Nephron progenitor cell (in vitro differentiated cells): ENCODE measurements around the gene FGF2.
"Not testable (repeated sequence)": the region's sequence is repeated elsewhere in the genome, so short reads cannot be mapped to it uniquely, and the experiment has no call there.

Experiments used
- DNase-seq: peaks from one replicate; pipeline ENCODE4 v3.0.0; 2021
- H3K27ac Mint-ChIP-seq: 2 replicates; pipeline ENCODE4 v1.8.0; 2021; ENCODE audit warnings: mild to moderate bottlenecking, moderate library complexity, mixed read lengths
- H3K27me3 Mint-ChIP-seq: 2 replicates; pipeline ENCODE4 v1.8.0; 2021; ENCODE audit warnings: mild to moderate bottlenecking, low read depth, mixed read lengths; ENCODE audit not compliant: poor library complexity
- H3K36me3 Mint-ChIP-seq: 2 replicates; pipeline ENCODE4 v1.8.0; 2021; ENCODE audit warnings: low read depth, mixed read lengths
- H3K4me1 Mint-ChIP-seq: 2 replicates; pipeline ENCODE4 v1.8.0; 2021; ENCODE audit warnings: mixed read lengths
- H3K4me3 Mint-ChIP-seq: 2 replicates; pipeline ENCODE4 v1.8.0; 2021; ENCODE audit warnings: mild to moderate bottlenecking, moderate library complexity, mixed read lengths
- H3K9me3 Mint-ChIP-seq: 2 replicates; pipeline ENCODE4 v1.8.0; 2021; ENCODE audit warnings: mild to moderate bottlenecking, moderate library complexity, mixed read lengths
- TF ChIP-seq, protein P1 (sequence below): fragments of 200-600 bp; sonication (generic); IDR thresholded peaks from 2 replicates; pipeline ENCODE4 v1.5.0; 2021; ENCODE audit warnings: antibody characterized with exemption

The FGF2 gene

DNA sequence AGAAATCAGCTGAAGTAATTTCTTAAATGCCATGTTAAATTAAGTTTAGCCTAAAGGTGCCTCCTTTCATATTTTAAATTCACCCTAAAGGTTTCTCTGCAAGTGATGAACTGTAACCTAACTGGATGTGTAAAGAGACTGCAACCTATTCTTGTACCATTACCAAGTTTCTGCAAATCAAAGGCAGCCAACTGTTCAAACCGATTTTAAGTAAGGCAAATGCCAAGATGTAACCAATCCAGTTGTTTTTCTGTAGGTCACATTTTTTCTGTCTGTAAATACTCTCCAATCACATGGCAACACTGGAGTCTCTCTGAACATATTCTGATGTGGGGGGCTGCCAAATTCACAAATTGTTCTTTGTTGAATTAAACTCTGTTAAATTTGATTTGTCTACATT is 42.4 kb upstream of the FGF2 start:
- peaks cover 14% of the 10 kb centered on the region for H3K9me3 Mint-ChIP-seq
- TF ChIP-seq, protein P1, sequence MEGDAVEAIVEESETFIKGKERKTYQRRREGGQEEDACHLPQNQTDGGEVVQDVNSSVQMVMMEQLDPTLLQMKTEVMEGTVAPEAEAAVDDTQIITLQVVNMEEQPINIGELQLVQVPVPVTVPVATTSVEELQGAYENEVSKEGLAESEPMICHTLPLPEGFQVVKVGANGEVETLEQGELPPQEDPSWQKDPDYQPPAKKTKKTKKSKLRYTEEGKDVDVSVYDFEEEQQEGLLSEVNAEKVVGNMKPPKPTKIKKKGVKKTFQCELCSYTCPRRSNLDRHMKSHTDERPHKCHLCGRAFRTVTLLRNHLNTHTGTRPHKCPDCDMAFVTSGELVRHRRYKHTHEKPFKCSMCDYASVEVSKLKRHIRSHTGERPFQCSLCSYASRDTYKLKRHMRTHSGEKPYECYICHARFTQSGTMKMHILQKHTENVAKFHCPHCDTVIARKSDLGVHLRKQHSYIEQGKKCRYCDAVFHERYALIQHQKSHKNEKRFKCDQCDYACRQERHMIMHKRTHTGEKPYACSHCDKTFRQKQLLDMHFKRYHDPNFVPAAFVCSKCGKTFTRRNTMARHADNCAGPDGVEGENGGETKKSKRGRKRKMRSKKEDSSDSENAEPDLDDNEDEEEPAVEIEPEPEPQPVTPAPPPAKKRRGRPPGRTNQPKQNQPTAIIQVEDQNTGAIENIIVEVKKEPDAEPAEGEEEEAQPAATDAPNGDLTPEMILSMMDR: no peak
- H3K27ac Mint-ChIP-seq: no peak overlapping the region
- DNase-seq: no peak
- H3K36me3 Mint-ChIP-seq: no peaks in the 10 kb centered on the region
- H3K27me3 Mint-ChIP-seq: no peaks in the 10 kb centered on the region
- no peak overlapping the region for H3K4me3 Mint-ChIP-seq
- peaks cover 12% of the 10 kb centered on the region for H3K4me1 Mint-ChIP-seq

DNA sequence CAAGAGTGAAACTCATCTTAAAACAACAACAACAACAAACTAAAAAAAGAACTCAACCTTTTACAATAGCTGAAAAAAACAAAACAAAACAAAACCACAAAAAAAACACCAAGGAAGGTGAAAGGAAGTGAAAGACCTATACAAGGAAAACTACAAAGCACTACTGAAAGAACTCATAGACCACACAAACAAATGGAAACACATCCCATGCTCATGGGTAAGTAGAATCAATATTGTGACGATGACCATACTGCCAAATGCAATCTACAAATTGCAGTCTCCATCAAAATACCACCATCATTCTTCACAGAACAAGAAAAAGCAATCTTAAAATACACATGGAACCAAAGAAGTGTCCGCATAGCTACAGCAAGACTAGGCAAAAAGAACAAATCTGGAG is 41.5 kb upstream of the FGF2 start:
- no peaks in the 10 kb centered on the region for H3K27me3 Mint-ChIP-seq
- peaks cover 12% of the 10 kb centered on the region for H3K4me1 Mint-ChIP-seq
- H3K4me3 Mint-ChIP-seq: no peak overlapping the region
- H3K9me3 Mint-ChIP-seq: peaks cover 10% of the 10 kb centered on the region
- H3K27ac Mint-ChIP-seq: no peak overlapping the region
- TF ChIP-seq, protein P1: no peak
- DNase-seq: no peak
- H3K36me3 Mint-ChIP-seq: no peaks in the 10 kb centered on the region

DNA sequence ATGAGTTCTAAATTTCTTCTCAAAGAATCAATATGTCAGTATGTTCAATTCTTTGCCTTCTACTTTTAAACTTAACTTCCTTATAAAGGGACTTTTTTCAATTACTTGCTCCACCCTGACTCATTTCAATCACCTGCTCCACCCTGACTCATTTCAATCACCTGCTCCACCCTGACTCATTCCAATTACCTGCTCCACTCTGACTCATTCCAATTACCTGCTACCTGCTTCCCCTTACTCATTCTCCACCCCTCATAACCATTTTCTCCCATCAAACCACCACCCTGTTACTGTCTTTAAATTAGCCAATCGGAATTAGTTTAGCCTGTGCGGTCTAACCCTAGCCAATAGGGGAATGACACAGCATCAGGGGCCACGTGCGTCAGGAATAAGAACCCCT is 40.3 kb upstream of the FGF2 start:
- not testable (repeated sequence) for DNase-seq, H3K4me3 Mint-ChIP-seq, H3K27me3 Mint-ChIP-seq, H3K9me3 Mint-ChIP-seq, H3K27ac Mint-ChIP-seq, H3K36me3 Mint-ChIP-seq
- peaks cover 12% of the 10 kb centered on the region for H3K4me1 Mint-ChIP-seq

DNA sequence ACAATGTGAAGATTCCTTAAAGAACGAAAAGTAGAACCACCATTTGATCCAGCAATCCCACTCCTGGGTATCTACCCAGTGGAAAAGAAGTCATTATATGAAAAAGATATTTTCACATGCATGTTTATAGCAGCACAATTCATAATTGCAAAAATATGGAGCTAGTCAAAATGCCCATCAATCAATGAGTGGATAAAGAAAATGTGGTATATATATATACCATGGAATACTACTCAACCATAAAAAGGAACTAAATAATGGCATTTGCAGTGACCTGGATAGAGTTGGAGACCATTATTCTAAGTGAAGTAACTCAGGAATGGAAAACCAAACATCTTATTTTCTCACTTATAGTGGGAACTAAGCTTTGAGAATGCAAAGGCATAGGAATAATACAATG is 39.7 kb upstream of the FGF2 start:
- DNase-seq, H3K36me3 Mint-ChIP-seq, H3K4me3 Mint-ChIP-seq, H3K27me3 Mint-ChIP-seq, H3K9me3 Mint-ChIP-seq, H3K27ac Mint-ChIP-seq: not testable (repeated sequence)
- H3K4me1 Mint-ChIP-seq: peaks cover 12% of the 10 kb centered on the region

DNA sequence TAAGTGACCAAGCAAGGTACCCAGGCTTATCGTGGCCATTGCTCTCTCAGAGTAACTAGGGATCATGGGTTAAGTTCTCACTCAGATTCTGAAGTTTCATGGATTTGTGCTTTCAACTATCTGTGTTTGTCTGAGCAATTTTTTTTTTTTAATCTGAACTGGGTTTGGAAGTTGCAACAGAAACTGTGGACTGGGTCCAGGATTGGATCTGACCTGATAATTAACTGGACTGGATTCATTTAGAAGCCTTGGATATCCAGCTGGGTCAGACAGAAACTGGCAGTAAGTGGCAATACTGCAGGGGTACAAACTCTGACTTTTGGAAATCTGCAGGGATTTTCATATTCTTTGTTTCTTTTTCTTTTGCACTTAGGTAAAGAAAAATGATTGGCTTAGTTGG is 38.7 kb upstream of the FGF2 start:
- Mint-ChIP-seq H3K9me3 (peaks cover 6% of the 10 kb centered on the region), H3K36me3 (no peaks in the 10 kb centered on the region), H3K4me3 (no peak overlapping the region), H3K27me3 (no peaks in the 10 kb centered on the region), H3K27ac (no peak overlapping the region), H3K4me1 (peaks cover 12% of the 10 kb centered on the region)
- DNase-seq: no peak
- TF ChIP-seq, protein P1: no peak

DNA sequence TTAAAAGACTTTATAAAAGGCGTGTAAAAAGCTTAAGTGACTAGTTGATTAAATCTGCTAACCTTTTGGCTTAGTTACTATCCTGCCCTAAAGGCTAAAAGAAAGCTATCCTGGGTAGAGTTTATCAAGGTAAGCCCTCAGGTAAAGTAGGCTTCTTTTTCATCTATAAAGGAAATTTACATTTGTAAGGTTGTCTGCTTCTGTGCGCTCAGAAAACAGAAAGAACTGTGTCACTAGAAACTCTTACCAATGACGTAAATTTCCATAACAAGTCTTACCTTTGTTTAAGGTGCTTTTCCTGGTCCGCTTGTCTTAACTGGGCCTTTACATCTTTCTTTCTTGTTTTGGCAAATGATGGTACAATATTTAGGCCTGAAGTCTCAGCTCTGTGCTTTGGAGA is 37.7 kb upstream of the FGF2 start:
- TF ChIP-seq, protein P1: no peak
- Mint-ChIP-seq H3K27ac (no peak overlapping the region), H3K4me3 (no peak overlapping the region), H3K27me3 (no peaks in the 10 kb centered on the region), H3K4me1 (peaks cover 4% of the 10 kb centered on the region), H3K36me3 (no peaks in the 10 kb centered on the region), H3K9me3 (peaks cover 6% of the 10 kb centered on the region)
- no peak for DNase-seq

DNA sequence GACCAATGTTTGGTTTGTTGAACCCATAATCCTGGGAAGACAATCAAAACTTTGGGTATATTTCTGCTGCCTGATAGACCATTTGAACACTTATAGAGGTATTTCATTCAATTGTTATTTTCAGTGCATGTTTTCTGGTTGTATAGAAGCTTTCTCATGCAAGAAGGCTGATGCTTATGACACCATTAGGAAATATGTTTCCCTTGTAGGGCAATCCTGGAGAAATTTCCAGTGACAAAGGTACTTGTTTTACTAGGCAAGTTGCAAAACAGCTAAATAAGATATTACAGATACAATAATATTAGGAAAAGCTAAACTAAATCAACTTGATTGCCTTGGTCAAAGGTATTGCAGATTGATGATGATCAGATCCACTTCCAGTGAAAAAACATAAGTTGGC is 32.8 kb upstream of the FGF2 start:
- no peak for DNase-seq
- no peak overlapping the region for H3K27ac Mint-ChIP-seq
- TF ChIP-seq, protein P1: no peak
- H3K4me3 Mint-ChIP-seq: no peak overlapping the region
- peaks cover 7% of the 10 kb centered on the region for H3K27me3 Mint-ChIP-seq
- no peaks in the 10 kb centered on the region for H3K9me3 Mint-ChIP-seq
- peaks cover 11% of the 10 kb centered on the region for H3K4me1 Mint-ChIP-seq
- H3K36me3 Mint-ChIP-seq: no peaks in the 10 kb centered on the region
